ENCODE data around the gene FOXJ1.

Gene FOXJ1

GRCh38 chr17:76138234-76138895, 2.7 kb downstream of the FOXJ1 start:
- H3K9me3 ChIP-seq (replicated peaks in 1 of 11) = no peaks in the 10 kb centered on the region
- no peaks in the 10 kb centered on the region for H3K36me3 ChIP-seq
- peak overlapping the region in 9 of 11 experiments; percentile 68 to 97 (median 92); a peak in 15 of 22 replicates for H3K4me2 ChIP-seq
- TF ChIP-seq Cebpa-rat (IDR thresholded peaks at IDR 0.05) = no peak
- peaks cover 41 to 85% (median 78%) of the 10 kb centered on the region in 10 experiments for H3K4me1 ChIP-seq
- H3K27me3 ChIP-seq = peaks cover 29 to 60% (median 39%) of the 10 kb centered on the region in 11 experiments
- H3K4me3 ChIP-seq = no peak overlapping the region
- no peak overlapping the region for H3K9ac ChIP-seq
- no peak overlapping the region for H3K27ac ChIP-seq
- no peaks in the 10 kb centered on the region for H4K20me1 ChIP-seq

GRCh38 chr17:76137351-76138233, 3.5 kb downstream of the FOXJ1 start:
- Histone ChIP-seq H3K27me3 (peaks cover 29 to 60% (median 39%) of the 10 kb centered on the region in 11 experiments), H3K4me1 (peaks cover 33 to 84% (median 77%) of the 10 kb centered on the region in 10 experiments), H3K27ac (peak overlapping the region in 4 of 11 experiments; percentile 9 to 62 (median 50); a peak in 5 of 22 replicates), H4K20me1 (no peaks in the 10 kb centered on the region), H3K36me3 (no peaks in the 10 kb centered on the region), H3K4me2 (peak overlapping the region; percentile 44 to 97 (median 81)), H3K9me3 (replicated peaks in 1 of 11) (no peaks in the 10 kb centered on the region), H3K4me3 (0 out of 20 replicates have a peak overlapping the region, but pooled peaks of 1 of the 10 experiments have one; percentile 35), H3K9ac (peak overlapping the region in 5 of 11 experiments; percentile 30 to 64 (median 55); a peak in 10 of 22 replicates)
- no peak for TF ChIP-seq Cebpa-rat (IDR thresholded peaks at IDR 0.05)

- peak overlapping the region in 5 of 11 experiments; percentile 9 to 62 (median 43); a peak in 6 of 22 replicates for H3K27ac ChIP-seq
- peaks cover 27 to 78% (median 71%) of the 10 kb centered on the region in 10 experiments for H3K4me1 ChIP-seq
- no peaks in the 10 kb centered on the region for H3K36me3 ChIP-seq
- peak overlapping the region in 5 of 11 experiments; percentile 30 to 64 (median 55); a peak in 10 of 22 replicates for H3K9ac ChIP-seq
- no peaks in the 10 kb centered on the region for H3K9me3 ChIP-seq (replicated peaks in 1 of 11)
- H3K27me3 ChIP-seq = peaks cover 29 to 54% (median 36%) of the 10 kb centered on the region in 11 experiments
- H3K4me3 ChIP-seq = 0 out of 20 replicates have a peak overlapping the region, but pooled peaks of 1 of the 10 experiments have one; percentile 35
- H4K20me1 ChIP-seq = no peaks in the 10 kb centered on the region
- no peak for TF ChIP-seq Cebpa-rat (IDR thresholded peaks at IDR 0.05)
- H3K4me2 ChIP-seq = peak overlapping the region; percentile 44 to 97 (median 81); a peak in 20 of 22 replicates
Measured at GRCh38 chr17:76137001-76137350, 4.1 kb downstream of the FOXJ1 start.

- no peak for TF ChIP-seq Cebpa-rat (IDR thresholded peaks at IDR 0.05)
- Histone ChIP-seq H3K27me3 (peaks cover 26 to 49% (median 32%) of the 10 kb centered on the region in 11 experiments), H3K36me3 (no peaks in the 10 kb centered on the region), H3K9ac (peak overlapping the region in 5 of 11 experiments; percentile 30 to 64 (median 55); a peak in 9 of 22 replicates), H3K4me1 (peaks cover 22 to 73% (median 65%) of the 10 kb centered on the region in 10 experiments), H3K27ac (peak overlapping the region in 5 of 11 experiments; percentile 9 to 62 (median 43); a peak in 6 of 22 replicates), H3K9me3 (replicated peaks in 1 of 11) (no peaks in the 10 kb centered on the region), H3K4me2 (peak overlapping the region; percentile 23 to 97 (median 81); a peak in 18 of 22 replicates), H3K4me3 (no peak overlapping the region), H4K20me1 (no peaks in the 10 kb centered on the region)
Measured at GRCh38 chr17:76136276-76137000, 4.6 kb downstream of the FOXJ1 start.

- Histone ChIP-seq H3K4me2 (peak overlapping the region in 10 of 11 experiments; percentile 17 to 97 (median 86); a peak in 19 of 22 replicates), H3K4me1 (peaks cover 17 to 68% (median 60%) of the 10 kb centered on the region in 10 experiments), H3K9me3 (replicated peaks in 1 of 11) (no peaks in the 10 kb centered on the region), H3K4me3 (no peak overlapping the region), H3K27me3 (peaks cover 21 to 44% (median 25%) of the 10 kb centered on the region in 11 experiments), H3K36me3 (no peaks in the 10 kb centered on the region), H4K20me1 (no peaks in the 10 kb centered on the region), H3K9ac (peak overlapping the region in 1 of 11 experiments; percentile 64; a peak in 2 of 22 replicates), H3K27ac (no peak overlapping the region)
- TF ChIP-seq Cebpa-rat (IDR thresholded peaks at IDR 0.05) = no peak
Measured at GRCh38 chr17:76135810-76136188, 5.2 kb downstream of the FOXJ1 start.

- Histone ChIP-seq H3K9me3 (replicated peaks in 1 of 11) (no peaks in the 10 kb centered on the region), H3K27ac (no peak overlapping the region; a peak in 1 of 22 replicates), H3K36me3 (no peaks in the 10 kb centered on the region), H3K4me2 (peak overlapping the region in 10 of 11 experiments; percentile 17 to 97 (median 86); a peak in 18 of 22 replicates), H3K9ac (no peak overlapping the region), H3K4me3 (no peak overlapping the region), H4K20me1 (no peaks in the 10 kb centered on the region), H3K27me3 (peaks cover 15 to 37% (median 19%) of the 10 kb centered on the region in 11 experiments), H3K4me1 (peaks cover 16 to 61% (median 53%) of the 10 kb centered on the region in 10 experiments)
- no peak for TF ChIP-seq Cebpa-rat (IDR thresholded peaks at IDR 0.05)
Measured at GRCh38 chr17:76134911-76135809, 5.9 kb downstream of the FOXJ1 start.

GRCh38 chr17:76132574-76133338, 8.3 kb downstream of the FOXJ1 start:
- Histone ChIP-seq H3K36me3 (no peaks in the 10 kb centered on the region), H4K20me1 (no peaks in the 10 kb centered on the region), H3K4me2 (peak overlapping the region in 2 of 11 experiments; percentile 77 to 92; a peak in 3 of 22 replicates), H3K4me1 (peaks cover 14 to 54% (median 49%) of the 10 kb centered on the region in 10 experiments), H3K4me3 (no peak overlapping the region), H3K27ac (peak overlapping the region in 5 of 11 experiments; percentile 13 to 53 (median 30); a peak in 4 of 22 replicates), H3K27me3 (peaks cover 0 to 19% (median 0%) of the 10 kb centered on the region in 11 experiments; a peak in 5 of 22 replicates), H3K9ac (no peak overlapping the region), H3K9me3 (replicated peaks in 1 of 11) (no peaks in the 10 kb centered on the region)
- no peak for TF ChIP-seq Cebpa-rat (IDR thresholded peaks at IDR 0.05)
